ENCODE data around the gene GPR15LG. TPM values are rescaled to one million over a fixed set of nuclear protein-coding genes. Genes with fewer than 3 reads are reported as not detected.

Gene GPR15LG
- total RNA-seq, 1 donor from 2014 or later: not detected

DNA sequence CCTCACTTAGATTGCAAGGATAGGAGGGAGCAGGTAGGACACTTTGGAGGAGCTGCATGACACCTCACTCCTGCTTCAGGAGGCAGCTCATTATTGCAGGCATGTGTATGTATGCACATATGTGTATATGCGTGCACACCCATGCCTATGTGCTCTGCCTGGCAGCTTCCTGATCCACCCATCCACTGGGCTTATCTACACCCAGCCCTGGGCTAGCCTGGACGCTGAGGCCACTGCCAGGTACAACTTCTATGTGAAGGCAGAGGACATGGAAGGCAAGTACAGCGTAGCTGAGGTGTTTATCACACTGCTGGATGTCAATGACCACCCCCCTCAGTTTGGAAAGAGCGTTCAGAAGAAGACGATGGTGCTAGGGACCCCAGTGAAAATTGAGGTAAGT lies 38.4 kb downstream of the GPR15LG start:
- no peak for DNase-seq (ENCODE audit: low spot score)
- H3K36me3 Mint-ChIP-seq (ENCODE audit: low read depth): no peaks in the 10 kb centered on the region
- TF ChIP-seq, protein P1, sequence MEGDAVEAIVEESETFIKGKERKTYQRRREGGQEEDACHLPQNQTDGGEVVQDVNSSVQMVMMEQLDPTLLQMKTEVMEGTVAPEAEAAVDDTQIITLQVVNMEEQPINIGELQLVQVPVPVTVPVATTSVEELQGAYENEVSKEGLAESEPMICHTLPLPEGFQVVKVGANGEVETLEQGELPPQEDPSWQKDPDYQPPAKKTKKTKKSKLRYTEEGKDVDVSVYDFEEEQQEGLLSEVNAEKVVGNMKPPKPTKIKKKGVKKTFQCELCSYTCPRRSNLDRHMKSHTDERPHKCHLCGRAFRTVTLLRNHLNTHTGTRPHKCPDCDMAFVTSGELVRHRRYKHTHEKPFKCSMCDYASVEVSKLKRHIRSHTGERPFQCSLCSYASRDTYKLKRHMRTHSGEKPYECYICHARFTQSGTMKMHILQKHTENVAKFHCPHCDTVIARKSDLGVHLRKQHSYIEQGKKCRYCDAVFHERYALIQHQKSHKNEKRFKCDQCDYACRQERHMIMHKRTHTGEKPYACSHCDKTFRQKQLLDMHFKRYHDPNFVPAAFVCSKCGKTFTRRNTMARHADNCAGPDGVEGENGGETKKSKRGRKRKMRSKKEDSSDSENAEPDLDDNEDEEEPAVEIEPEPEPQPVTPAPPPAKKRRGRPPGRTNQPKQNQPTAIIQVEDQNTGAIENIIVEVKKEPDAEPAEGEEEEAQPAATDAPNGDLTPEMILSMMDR (IDR thresholded peaks at IDR 0.05): no peak

DNA sequence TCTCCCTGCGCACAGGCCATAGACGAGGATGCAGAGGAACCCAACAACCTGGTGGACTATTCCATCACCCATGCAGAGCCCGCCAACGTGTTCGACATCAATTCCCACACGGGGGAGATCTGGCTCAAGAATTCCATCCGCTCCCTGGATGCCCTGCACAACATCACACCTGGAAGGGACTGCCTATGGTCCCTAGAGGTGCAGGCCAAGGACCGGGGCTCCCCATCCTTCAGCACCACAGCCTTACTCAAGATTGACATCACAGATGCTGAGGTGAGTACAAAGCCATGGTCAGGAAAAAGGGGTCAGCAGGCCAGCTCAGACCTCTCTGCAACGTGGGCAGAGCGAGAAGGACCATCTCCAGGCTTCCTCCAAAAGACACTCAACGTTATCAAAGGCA lies 39.5 kb downstream of the GPR15LG start:
- H3K36me3 Mint-ChIP-seq (ENCODE audit: low read depth): no peaks in the 10 kb centered on the region
- no peaks in the 10 kb centered on the region for H3K4me1 Mint-ChIP-seq (ENCODE audit: low read depth)
- peaks cover 19% of the 10 kb centered on the region for H3K27me3 Mint-ChIP-seq (ENCODE audit: low read depth)
- H3K9me3 Mint-ChIP-seq (ENCODE audit: low read depth): no peaks in the 10 kb centered on the region
- no peak overlapping the region for H3K27ac Mint-ChIP-seq (ENCODE audit: unreplicated experiment)
- TF ChIP-seq, protein P1 (IDR thresholded peaks at IDR 0.05): no peak
- DNase-seq (ENCODE audit: low spot score): no peak
- no peak overlapping the region for H3K4me3 Mint-ChIP-seq (ENCODE audit: unreplicated experiment)

More for the DNA sequence above, 38.4 kb downstream of the GPR15LG start:
- Mint-ChIP-seq H3K9me3 (ENCODE audit: low read depth) (no peaks in the 10 kb centered on the region), H3K4me1 (ENCODE audit: low read depth) (no peaks in the 10 kb centered on the region), H3K27ac (ENCODE audit: unreplicated experiment) (no peak overlapping the region), H3K27me3 (ENCODE audit: low read depth) (peaks cover 22% of the 10 kb centered on the region), H3K4me3 (ENCODE audit: unreplicated experiment) (no peak overlapping the region)

DNA sequence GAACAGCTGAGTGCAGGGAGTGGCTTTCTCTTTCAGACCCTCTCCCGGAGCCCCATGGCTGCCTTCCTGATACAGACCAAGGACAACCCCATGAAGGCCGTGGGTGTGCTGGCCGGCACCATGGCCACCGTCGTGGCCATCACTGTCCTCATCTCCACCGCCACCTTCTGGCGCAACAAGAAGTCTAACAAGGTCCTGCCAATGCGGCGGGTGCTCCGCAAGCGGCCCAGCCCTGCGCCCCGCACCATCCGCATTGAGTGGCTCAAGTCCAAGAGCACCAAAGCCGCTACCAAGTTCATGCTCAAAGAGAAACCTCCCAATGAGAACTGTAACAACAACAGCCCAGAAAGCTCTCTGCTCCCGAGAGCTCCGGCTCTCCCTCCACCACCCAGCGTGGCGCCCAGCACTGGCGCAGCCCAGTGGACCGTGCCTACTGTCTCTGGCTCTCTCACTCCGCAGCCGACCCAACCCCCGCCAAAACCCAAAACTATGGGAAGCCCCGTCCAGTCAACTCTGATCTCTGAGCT lies 40.5 kb downstream of the GPR15LG start:
- TF ChIP-seq, protein P1 (IDR thresholded peaks at IDR 0.05): no peak
- no peaks in the 10 kb centered on the region for H3K36me3 Mint-ChIP-seq (ENCODE audit: low read depth)
- H3K9me3 Mint-ChIP-seq (ENCODE audit: low read depth): no peaks in the 10 kb centered on the region
- H3K4me3 Mint-ChIP-seq (ENCODE audit: unreplicated experiment): no peak overlapping the region
- no peak for DNase-seq (ENCODE audit: low spot score)
- no peaks in the 10 kb centered on the region for H3K4me1 Mint-ChIP-seq (ENCODE audit: low read depth)
- no peak overlapping the region for H3K27ac Mint-ChIP-seq (ENCODE audit: unreplicated experiment)
- peaks cover 14% of the 10 kb centered on the region for H3K27me3 Mint-ChIP-seq (ENCODE audit: low read depth)

DNA sequence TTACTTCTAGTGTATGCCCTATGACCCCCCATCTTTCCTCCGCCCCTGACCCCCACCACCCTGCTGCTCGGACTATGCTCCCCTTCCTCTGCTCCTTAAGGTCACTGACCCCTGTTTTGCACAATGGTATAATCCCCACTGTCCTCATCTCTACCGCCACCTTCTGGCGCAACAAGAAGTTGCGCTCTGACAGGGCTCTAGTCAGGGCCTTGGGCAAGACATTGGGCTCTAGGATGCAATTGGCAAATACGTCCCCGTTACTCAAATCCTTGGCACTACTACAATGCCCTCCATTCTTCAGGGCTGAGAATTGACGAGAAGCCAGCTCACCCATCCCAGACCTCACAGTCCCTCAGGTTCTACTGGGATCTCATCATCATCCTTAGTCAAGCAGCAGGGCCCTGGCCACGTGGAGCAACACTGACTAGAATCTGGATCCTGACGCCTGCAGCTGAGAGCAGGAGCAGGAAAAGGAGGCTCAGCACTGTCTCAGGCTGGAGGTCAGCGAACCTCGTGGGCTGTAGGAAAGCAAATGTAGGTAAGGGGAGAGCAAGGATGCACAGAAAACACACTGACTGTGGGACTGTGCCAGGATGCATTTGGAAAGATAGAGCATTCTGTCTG lies 41.1 kb downstream of the GPR15LG start:
- Mint-ChIP-seq H3K36me3 (ENCODE audit: low read depth) (no peaks in the 10 kb centered on the region), H3K4me1 (ENCODE audit: low read depth) (no peaks in the 10 kb centered on the region), H3K9me3 (ENCODE audit: low read depth) (no peaks in the 10 kb centered on the region), H3K4me3 (ENCODE audit: unreplicated experiment) (no peak overlapping the region), H3K27me3 (ENCODE audit: low read depth) (peaks cover 18% of the 10 kb centered on the region), H3K27ac (ENCODE audit: unreplicated experiment) (no peak overlapping the region)
- DNase-seq (ENCODE audit: low spot score): no peak
- TF ChIP-seq, protein P1 (IDR thresholded peaks at IDR 0.05): peak; percentile 47

DNA sequence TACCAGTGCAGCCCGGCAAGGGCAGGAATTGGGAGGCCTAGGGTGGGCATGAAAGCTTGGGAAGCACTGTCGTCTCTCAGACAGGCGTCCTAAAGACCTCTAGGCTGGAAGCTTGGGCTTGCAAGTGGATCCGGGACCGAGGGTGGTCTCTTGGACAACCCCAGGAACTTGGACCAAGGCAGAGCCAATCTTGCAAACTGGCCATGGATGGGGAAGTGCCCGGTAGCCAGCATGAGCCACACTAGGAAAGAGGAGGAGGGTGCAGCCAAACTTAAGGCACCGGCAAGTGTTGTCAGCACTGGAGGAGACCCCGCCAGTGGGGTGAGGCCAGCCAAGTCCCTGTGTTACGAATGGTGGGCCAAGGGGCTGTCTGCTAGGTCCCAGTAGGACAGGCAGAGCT lies 43.2 kb downstream of the GPR15LG start:
- Mint-ChIP-seq H3K4me1 (ENCODE audit: low read depth) (no peaks in the 10 kb centered on the region), H3K27ac (ENCODE audit: unreplicated experiment) (no peak overlapping the region), H3K36me3 (ENCODE audit: low read depth) (peaks cover 1% of the 10 kb centered on the region), H3K4me3 (ENCODE audit: unreplicated experiment) (no peak overlapping the region), H3K9me3 (ENCODE audit: low read depth) (no peaks in the 10 kb centered on the region), H3K27me3 (ENCODE audit: low read depth) (peaks cover 17% of the 10 kb centered on the region)
- DNase-seq (ENCODE audit: low spot score): no peak
- TF ChIP-seq, protein P1 (IDR thresholded peaks at IDR 0.05): no peak
